Measurements from ENCODE around the gene PCDH9.

Gene PCDH9

GRCh38 chr13:66461021-66461420 lies 769.1 kb downstream of the PCDH9 start:
- DNase-seq (ENCODE audit: low read depth): no peak
- H3K4me3 ChIP-seq (ENCODE audit: low read depth, low read length): no peak overlapping the region
- no peak for TF ChIP-seq CTCF (conservative IDR thresholded peaks at IDR 0.05; ENCODE audit: low read depth, low read length)

DNA sequence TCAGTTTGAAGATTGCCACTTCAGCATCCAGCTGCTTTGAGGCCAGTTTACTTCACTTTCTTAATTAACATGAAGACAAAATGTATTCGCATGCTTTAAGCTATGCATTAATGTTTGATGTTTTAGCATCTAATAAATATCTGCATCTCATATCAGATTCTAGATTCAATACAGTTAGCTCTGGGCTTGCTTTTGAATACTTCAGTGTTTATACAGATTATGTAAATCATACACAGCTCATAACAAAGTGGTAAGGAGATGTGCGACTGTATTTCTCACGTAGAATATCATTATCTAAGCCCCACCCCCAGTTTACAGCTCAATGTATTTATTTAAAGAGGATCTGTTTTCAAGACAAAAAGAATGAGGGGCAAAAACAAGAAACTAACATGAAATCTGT lies 770.5 kb downstream of the PCDH9 start:
- DNase-seq (ENCODE audit: low read depth): no peak
- no peak for TF ChIP-seq CTCF (conservative IDR thresholded peaks at IDR 0.05; ENCODE audit: low read depth, low read length)
- no peak overlapping the region for H3K4me3 ChIP-seq (ENCODE audit: low read depth, low read length)

DNA sequence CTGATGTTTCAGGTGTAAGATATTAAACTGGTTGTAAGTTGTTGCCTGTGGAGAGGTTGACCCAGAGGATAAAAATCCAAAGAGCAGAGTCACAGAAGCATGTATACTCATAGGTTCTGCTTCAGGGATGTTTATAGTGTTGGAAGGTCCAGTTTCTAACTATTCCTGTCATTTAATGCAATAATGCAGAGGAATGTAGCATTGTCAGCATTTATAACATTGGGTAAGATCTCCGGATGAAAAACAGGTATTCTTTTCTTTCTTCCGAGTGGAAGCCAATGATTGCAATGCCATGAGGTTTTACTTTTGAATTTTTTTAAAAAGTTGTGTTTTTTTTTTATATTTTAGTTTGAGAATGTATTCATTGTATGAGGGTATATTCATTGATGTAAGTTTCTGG lies 771.0 kb downstream of the PCDH9 start:
- TF ChIP-seq CTCF (conservative IDR thresholded peaks at IDR 0.05; ENCODE audit: low read depth, low read length): no peak
- DNase-seq (ENCODE audit: low read depth): no peak
- no peak overlapping the region for H3K4me3 ChIP-seq (ENCODE audit: low read depth, low read length)

GRCh38 chr13:66446413-66446812 lies 783.7 kb downstream of the PCDH9 start:
- no peak for TF ChIP-seq CTCF (conservative IDR thresholded peaks at IDR 0.05; ENCODE audit: low read depth, low read length)
- DNase-seq (ENCODE audit: low read depth): no peak

DNA sequence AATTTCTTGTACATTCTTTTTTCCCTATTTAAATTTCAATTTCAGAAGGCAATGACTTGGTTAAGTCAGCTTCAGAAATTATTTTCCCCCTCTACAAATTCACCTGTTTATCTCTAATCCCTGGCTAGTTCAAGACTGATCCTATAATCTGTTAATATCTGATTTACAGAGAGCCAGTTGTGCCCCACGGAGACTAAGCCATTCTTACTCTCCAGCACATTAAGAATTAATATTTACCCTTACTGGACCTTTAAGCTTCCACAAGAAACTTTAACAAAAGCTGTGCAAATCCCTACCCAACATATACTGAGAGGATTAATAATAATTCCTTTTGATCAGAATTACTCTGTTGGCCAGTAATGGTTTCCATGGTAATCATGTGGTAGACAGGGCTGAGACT lies 786.2 kb downstream of the PCDH9 start:
- no peak overlapping the region for H3K4me3 ChIP-seq (ENCODE audit: low read depth, low read length)
- no peak for DNase-seq (ENCODE audit: low read depth)
- TF ChIP-seq CTCF (conservative IDR thresholded peaks at IDR 0.05; ENCODE audit: low read depth, low read length): no peak

More at GRCh38 chr13:66446413-66446812, 783.7 kb downstream of the PCDH9 start:
- no peak overlapping the region for H3K4me3 ChIP-seq (ENCODE audit: low read depth, low read length)

GRCh38 chr13:66440938-66441337 lies 789.2 kb downstream of the PCDH9 start:
- TF ChIP-seq CTCF (conservative IDR thresholded peaks at IDR 0.05; ENCODE audit: low read depth, low read length): no peak
- no peak overlapping the region for H3K4me3 ChIP-seq (ENCODE audit: low read depth, low read length)
- DNase-seq (ENCODE audit: low read depth): no peak

- no peak for DNase-seq (ENCODE audit: low read depth)
- no peak overlapping the region for H3K4me3 ChIP-seq (ENCODE audit: low read depth, low read length)
- no peak for TF ChIP-seq CTCF (conservative IDR thresholded peaks at IDR 0.05; ENCODE audit: low read depth, low read length)
These were observed 799.4 kb downstream of the PCDH9 start for GRCh38 chr13:66430728-66431127.
